Right ventricle myocardium superior (tissue), 1 donor: Measurements from ENCODE around the gene MAP3K7CL. TPM values are rescaled to one million over a fixed set of nuclear protein-coding genes. Genes with fewer than 3 reads are reported as not detected.
A peak's percentile ranks its signal among the peaks of the same experiment; 100 is the strongest.

Source experiments
- ATAC-seq: fragments of 200-7000 bp; cut with Tn5 transposase; one replicate; pipeline ENCODE4 v1.9.1; 2020; ENCODE audit warnings: mild to moderate bottlenecking; ENCODE audit not compliant: poor library complexity
- DNase-seq: peaks from one replicate; pipeline ENCODE4 v3.0.0-alpha.2; 2020
- intact Hi-C: fragments of 100-400 bp; cut with DNase I; formaldehyde crosslinking; loops from one replicate; pipeline ENCODE4 v1.11.2; 2022
- long read RNA-seq: library from polyadenylated mRNA; unstranded; transcript quantifications from one replicate; pipeline ENCODE4 v2.0.0, GENCODE V29; 2021
- total RNA-seq: library from RNA; stranded (reverse); fragmentation: NEBNext Ultra II Directional; extraction: Animal tissue kit (Norgen Biotek cat#: 25700); gene quantifications from one replicate; pipeline ENCODE4 v1.2.1, GENCODE V29; 2021
- donor health status: DM: no; HTN: yes; CAD: no; lungs with severe emphysema.

MAP3K7CL gene, protein sequence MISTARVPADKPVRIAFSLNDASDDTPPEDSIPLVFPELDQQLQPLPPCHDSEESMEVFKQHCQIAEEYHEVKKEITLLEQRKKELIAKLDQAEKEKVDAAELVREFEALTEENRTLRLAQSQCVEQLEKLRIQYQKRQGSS
- 1.1 TPM for total RNA-seq
- long read RNA-seq = 0 reads

- DNase-seq (peak; percentile 67), ATAC-seq (peak; percentile 92)
- intact Hi-C loops = no loop called here
Observed at GRCh38 chr21:29130270-29130969, at the start of gene MAP3K7CL. Gene MAP3K7CL, plus strand, starts transcription at chr21:29130644. Its CDS starts 2,701 bp downstream, at chr21:29133345.

DNA sequence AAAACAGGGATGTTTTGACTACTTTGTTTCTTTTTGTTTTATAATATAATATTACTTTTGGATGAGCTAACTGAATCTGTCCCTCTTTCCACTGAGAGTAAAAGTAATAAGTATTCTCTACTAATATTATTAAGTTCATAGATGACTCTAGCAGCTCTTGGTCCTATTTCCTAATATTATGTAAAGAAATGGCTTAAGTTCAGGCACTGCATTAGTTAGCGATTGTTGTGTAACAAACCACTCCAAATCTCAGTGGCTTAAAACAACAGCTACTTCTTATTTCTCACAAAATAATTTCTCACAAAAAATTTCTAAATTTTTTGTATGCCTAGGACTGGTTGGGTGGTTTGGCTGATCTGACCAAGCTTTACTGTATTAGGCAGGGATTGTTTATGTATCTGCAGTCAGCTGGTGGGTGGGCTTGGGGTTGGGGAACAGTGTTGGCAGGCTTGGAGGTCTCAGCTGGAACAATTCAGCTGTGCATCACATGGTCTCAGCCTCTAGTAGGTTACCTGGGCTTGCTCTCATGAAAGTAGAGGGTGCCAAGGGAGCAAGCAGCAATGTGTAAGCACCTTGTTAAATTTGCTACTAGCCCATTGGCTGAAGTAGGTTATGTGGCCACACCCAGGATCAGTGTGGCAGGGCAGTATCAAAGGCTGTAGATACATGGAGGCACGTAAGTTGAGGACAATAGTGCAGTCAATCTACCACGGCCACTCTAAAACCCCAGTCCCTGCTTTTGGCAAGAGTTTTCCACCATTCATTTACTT lies 48.2 kb upstream of the MAP3K7CL start:
- no peak for ATAC-seq
- intact Hi-C loops = no loop called here
- DNase-seq = no peak

DNA sequence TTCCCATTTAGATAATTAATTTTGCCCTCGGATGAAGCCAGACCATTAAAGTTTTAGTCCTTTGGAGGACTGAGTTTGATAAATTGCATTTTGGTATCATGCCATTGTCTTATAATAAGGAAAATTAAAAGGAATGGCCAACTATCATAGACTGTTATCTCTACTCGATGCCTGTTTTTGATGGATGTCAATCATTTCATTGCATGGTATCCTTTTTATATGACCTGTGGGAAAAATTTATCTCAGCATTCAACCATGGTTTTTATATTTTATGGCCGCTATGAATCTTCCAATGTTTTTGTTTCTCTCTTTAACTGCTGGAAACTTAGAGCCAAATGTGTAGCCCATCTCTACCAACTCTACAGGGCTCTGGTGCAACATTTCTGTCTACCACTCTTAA lies 47.1 kb upstream of the MAP3K7CL start:
- intact Hi-C loops = no loop called here
- DNase-seq (no peak), ATAC-seq (no peak)

- intact Hi-C loops = no loop called here
- ATAC-seq = peak; percentile 46
- DNase-seq = no peak
Observed at GRCh38 chr21:29084372-29084771, 46.1 kb upstream of the MAP3K7CL start.

DNA sequence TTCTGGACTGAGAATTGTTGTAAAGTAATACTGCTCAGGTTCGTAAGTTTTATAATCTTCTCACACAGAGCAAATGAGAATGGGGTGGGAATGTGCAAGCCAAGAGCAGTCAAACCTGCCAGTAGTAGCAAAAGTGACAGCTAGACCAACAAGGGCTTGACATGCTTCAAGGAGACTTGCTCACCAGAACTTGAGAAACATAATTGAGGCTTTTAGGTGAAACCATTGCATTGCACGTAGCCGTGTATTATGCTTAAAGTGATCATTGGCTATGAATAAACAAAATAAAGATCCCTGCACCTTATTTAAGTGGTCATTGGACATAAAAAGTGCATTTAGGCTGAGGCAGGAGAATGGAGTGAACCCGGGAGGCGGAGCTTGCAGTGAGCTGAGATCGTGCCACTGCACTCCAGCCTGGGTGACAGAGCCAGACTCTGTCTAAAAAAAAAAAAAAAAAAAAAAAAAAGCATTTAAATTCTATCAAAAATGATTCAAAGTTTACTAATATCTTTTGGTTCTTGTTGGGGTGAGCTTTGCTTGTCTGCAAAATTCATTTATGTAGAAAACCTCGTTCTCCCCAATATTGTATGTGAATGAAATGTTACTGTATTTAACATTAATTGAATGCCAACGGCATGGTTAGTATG lies 45.2 kb upstream of the MAP3K7CL start:
- ATAC-seq (no peak), DNase-seq (no peak)
- intact Hi-C loops = loop anchor here (5.0 kb wide), 1 partner anchor 287 kb away; no protein-coding TSS in a partner anchor

GRCh38 chr21:29091033-29091432 lies 39.4 kb upstream of the MAP3K7CL start:
- intact Hi-C loops = loop anchor here (10.0 kb wide), 1 partner anchor 74 kb away; no protein-coding TSS in a partner anchor
- ATAC-seq (no peak), DNase-seq (no peak)

GRCh38 chr21:29092102-29092959 lies 38.1 kb upstream of the MAP3K7CL start:
- no peak for DNase-seq
- no peak for ATAC-seq
- intact Hi-C loops = loop anchor here (10.0 kb wide), 1 partner anchor 72 kb away; no protein-coding TSS in a partner anchor

GRCh38 chr21:29096218-29097015 lies 34.0 kb upstream of the MAP3K7CL start:
- no peak for DNase-seq
- no peak for ATAC-seq
- intact Hi-C loops = loop anchor here (10.0 kb wide), 1 partner anchor 68 kb away; no protein-coding TSS in a partner anchor

DNA sequence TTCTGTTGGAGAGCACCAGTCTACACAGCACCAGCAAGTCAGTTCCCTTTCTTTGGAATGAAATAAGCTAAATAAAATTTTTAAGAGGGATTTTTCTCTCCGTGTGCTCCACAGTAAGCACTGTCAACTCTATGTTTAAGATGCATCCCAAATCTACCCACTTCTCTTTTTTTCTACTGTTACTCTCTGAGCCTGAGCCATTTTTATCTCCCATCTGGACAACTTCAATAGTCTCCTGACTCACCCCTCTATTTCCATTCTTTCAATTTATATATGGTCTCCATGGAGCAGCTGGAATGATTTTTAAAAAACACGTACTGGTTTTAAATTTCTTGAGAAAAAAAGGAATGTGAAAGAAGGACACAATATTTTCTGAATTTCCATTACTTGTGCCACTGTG lies 32.3 kb upstream of the MAP3K7CL start:
- intact Hi-C loops = loop anchor here (10.0 kb wide), 1 partner anchor 67 kb away; no protein-coding TSS in a partner anchor
- DNase-seq = no peak
- ATAC-seq = no peak

DNA sequence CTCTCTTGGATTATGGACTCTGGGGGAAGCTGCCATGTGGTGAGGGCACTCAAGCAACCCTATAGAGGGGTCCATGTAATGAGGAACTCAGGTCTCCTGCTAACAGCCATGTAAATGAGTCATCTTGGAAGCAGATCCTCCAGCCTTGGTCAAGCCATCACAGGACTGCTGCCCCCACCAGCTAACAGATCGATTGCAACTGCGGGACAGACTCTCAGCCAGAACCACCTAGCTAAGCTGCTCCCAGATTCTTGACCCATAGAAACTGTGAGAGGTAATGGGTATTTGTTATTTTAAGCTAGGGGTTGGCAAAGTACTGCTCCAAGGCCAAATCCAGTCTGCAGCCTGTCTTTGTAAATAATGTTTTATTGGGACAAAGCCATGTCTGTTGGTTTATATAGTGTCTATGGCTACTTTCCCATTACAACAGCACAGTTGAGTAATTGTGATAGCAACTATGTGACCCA lies 27.6 kb upstream of the MAP3K7CL start:
- DNase-seq = no peak
- intact Hi-C loops = no loop called here
- ATAC-seq = no peak

DNA sequence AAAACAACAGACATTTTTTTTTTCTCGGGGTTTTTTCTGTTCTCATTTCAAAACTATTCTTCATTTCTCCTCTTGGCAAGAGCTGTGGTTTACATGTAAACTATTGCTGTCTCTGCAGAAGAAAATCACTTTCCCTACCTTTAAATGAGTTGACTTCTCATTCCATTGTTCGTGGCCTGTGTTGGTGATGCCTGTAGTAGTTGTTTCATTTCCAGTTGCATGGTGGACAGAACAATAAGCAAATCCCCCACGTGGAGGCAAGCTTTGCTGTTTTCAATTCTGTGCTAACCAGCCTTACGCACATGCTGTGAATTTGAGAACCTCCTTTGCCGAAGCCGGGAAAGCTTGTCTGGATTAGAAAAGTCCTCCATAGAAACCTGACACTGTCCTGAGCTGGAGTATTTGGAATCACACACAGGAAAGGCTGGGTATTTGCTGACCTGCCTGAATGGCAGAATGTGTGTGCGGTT lies 26.2 kb upstream of the MAP3K7CL start:
- no peak for DNase-seq
- intact Hi-C loops = no loop called here
- no peak for ATAC-seq

DNA sequence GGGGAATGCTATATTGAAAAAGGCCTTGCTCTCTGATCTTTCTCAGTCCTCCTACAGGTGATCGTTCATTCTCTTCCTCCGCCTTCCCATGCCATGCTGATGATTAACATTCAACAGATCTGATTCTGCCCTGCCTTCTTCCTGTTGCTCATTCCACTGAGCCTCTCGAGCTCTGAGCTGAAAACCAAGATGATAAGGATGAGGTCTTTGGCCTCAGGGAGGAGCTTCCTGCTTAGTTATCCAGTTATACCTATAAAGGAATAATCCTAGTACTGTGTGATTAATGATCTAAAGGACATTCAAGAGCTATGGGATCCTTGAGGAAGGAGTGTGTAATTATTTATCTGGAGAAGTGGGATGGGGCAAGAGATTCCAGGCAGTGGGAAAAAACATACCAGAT lies 25.2 kb upstream of the MAP3K7CL start:
- DNase-seq = no peak
- ATAC-seq = no peak
- intact Hi-C loops = no loop called here

DNA sequence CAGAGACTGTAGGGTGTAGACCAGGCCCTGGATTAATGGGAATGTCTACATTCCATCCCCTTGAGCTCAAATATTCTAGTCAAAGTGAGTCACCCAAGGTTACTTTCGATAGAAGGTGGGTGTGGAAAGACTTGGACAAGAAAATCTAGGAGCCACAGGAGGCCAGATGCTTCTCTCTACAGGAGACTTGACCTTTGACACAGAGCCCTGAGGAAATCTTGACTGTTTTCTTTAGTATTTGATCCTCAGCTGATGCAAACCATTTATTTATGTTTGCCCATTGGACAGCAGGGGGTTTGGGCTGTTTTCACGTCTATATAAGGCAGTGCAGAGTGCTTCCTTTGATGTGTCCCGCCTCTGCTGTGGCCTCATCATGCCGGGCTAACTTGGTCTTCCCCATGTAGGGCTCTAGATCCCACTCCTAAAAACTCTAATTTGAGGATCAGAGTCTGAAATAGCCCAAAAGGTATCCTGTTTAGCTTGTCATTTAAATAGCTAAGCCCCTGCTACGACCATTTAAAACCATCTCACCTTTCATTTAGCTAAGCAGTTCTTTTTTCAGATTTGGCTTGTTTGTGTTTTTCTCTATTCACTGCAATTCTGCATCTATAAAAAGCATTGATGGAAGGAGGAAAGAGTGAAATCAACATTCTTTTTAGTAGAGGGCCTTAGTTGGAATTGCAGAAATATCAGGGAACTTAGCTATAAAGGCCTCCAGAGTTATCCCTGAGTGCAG lies 15.5 kb upstream of the MAP3K7CL start:
- intact Hi-C loops = no loop called here
- ATAC-seq = no peak
- no peak for DNase-seq

- no peak for DNase-seq
- intact Hi-C loops = no loop called here
- no peak for ATAC-seq
Observed at GRCh38 chr21:29115899-29116298, 14.5 kb upstream of the MAP3K7CL start.

DNA sequence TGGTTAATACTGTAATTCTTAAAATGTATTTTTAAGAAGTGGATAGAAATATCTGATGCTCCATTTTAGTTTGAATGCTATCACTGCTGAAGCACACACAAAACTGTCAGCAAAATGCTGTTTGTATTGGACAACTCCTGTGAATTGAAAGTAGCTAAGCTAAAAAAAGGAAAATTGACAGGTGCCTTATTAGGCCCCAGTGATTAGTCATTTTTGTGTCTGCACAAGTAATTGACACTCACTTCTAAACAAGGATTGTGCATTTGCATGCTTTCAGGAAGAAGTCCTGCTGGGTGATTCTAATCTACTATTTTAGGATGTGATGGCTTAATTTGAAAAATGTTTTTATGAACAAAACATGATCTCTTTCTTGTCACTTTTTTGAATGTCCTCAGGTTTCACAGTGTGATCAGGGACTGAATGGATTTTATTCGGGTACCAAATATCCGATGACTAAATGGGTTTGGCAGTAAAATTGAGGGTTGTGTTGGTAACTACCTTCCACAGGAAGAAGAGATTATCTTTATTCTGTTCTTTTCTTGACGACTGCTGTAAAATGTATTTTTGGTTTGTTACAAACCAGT lies 13.0 kb upstream of the MAP3K7CL start:
- intact Hi-C loops = no loop called here
- no peak for ATAC-seq
- DNase-seq = no peak

GRCh38 chr21:29121759-29122158 lies 8.7 kb upstream of the MAP3K7CL start:
- no peak for ATAC-seq
- no peak for DNase-seq
- intact Hi-C loops = no loop called here
